K562 (cell line): ENCODE data around the gene IFTAP. TPM values are rescaled to one million over a fixed set of nuclear protein-coding genes. Genes with fewer than 3 reads are reported as not detected.

ENCODE experiments used
- ATAC-seq: fragments of 200-7000 bp; cut with Tn5 transposase; 3 replicates; pipeline ENCODE4 v1.9.1; 2020; ENCODE audit warnings: moderate library complexity
- BruUV-seq: library from RNA; stranded (reverse); fragments of 400-500 nt; replicated peaks from 2 replicates; lab custom pipeline; 2021; lab: Mats Ljungman, UMichigan
- CTCF ChIA-PET: fragments of 300-600 bp; formaldehyde crosslinking; extraction: SDS; loops from one replicate; lab custom pipeline; 2021; ENCODE audit warnings: low intra/inter-chr PET ratio; lab: Yijun Ruan, JAX
- POLR2A ChIA-PET: fragments of 300-600, 350-650 bp; sonication (Branson Sonifier 250); formaldehyde crosslinking; extraction: SDS; loops from one replicate; lab custom pipeline; 2021; ENCODE audit warnings: antibody characterized with exemption, inconsistent platforms; lab: Yijun Ruan, JAX
- DNase-seq, 4 experiments: peaks; one replicate each; pipeline versions ENCODE4 v3.0.0 to v3.0.0-alpha.2; 2011 to 2018; ENCODE audit warnings: low spot score in 3 of 4, mixed read lengths in 3 of 4; ENCODE audit errors: extremely low read depth in 1 of 4
- FAIRE-seq: peaks from 2 replicates; lab custom pipeline; 2011; peaks lifted over from hg19 to GRCh38; lab: Jason Lieb, UNC
- H2AFZ ChIP-seq: 2 replicates; pipeline ENCODE4 v1.6.0; 2011; ENCODE audit warnings: low read depth, low read length, control low read depth, inconsistent platforms
- H3K27ac ChIP-seq: fragments of 200-600 bp; 3 replicates; pipeline ENCODE4 v1.8.0; 2011; ENCODE audit warnings: low read depth, mild to moderate bottlenecking, control low read depth, inconsistent platforms, low read length, moderate library complexity, mixed read lengths; ENCODE audit errors: extremely low read depth
- H3K27me3 ChIP-seq, 2 experiments: fragments of 300-600 bp in 1 of 2; 2 replicates in 1 of 2; 3 replicates in 1 of 2; pipeline versions ENCODE4 v1.6.0 to v1.8.0; 2011; ENCODE audit warnings: inconsistent platforms in 2 of 2, low read length in 2 of 2, mild to moderate bottlenecking in 1 of 2, mixed read lengths in 1 of 2, moderate library complexity in 1 of 2; ENCODE audit not compliant: control insufficient read depth in 2 of 2, insufficient read depth in 2 of 2
- H3K36me3 ChIP-seq: fragments of 300-600 bp; 3 replicates; pipeline ENCODE4 v1.8.0; 2011; ENCODE audit warnings: mild to moderate bottlenecking, low read length, inconsistent platforms; ENCODE audit not compliant: control insufficient read depth, insufficient read depth
- H3K4me1 ChIP-seq, 2 experiments: fragments of 200-600 bp in 1 of 2; replicated peaks in 1 of 2; 2 replicates in 1 of 2; 3 replicates in 1 of 2; pipeline versions ENCODE4 v1.5.1 to v1.8.0; 2011; ENCODE audit warnings: inconsistent platforms in 2 of 2, low read length in 2 of 2, mild to moderate bottlenecking in 1 of 2, mixed read lengths in 1 of 2, moderate library complexity in 1 of 2; ENCODE audit not compliant: control insufficient read depth in 2 of 2, insufficient read depth in 2 of 2
- H3K4me2 ChIP-seq: 2 replicates; pipeline ENCODE4 v1.6.1; 2011; ENCODE audit warnings: low read length, control low read depth, inconsistent platforms, mixed read lengths; ENCODE audit not compliant: insufficient read depth
- H3K4me3 ChIP-seq: fragments of 200-600 bp; sonication (generic), shearing (Covaris generic); 2 replicates; pipeline ENCODE4 v1.5.1; 2016; ENCODE audit warnings: control low read depth, inconsistent platforms
- H3K79me2 ChIP-seq: fragments of 200-600 bp; 3 replicates; pipeline ENCODE4 v1.8.0; 2011; ENCODE audit warnings: low read length, inconsistent platforms; ENCODE audit not compliant: control insufficient read depth, insufficient read depth
- H3K9ac ChIP-seq, 2 experiments: 2 replicates each; pipeline versions ENCODE4 v1.6.0 to v1.6.1; 2011; ENCODE audit warnings: low read depth in 2 of 2, low read length in 2 of 2, control low read depth in 1 of 2, inconsistent platforms in 1 of 2, mild to moderate bottlenecking in 1 of 2, mixed read lengths in 1 of 2; ENCODE audit not compliant: insufficient read depth in 1 of 2
- H3K9me1 ChIP-seq: one replicate; pipeline ENCODE4 v1.6.0; 2011; ENCODE audit warnings: inconsistent platforms, mild to moderate bottlenecking, low read length, moderate library complexity; ENCODE audit not compliant: control insufficient read depth, insufficient read depth
- H3K9me3 ChIP-seq: replicated peaks from 2 replicates; pipeline ENCODE4 v1.5.1; 2011; ENCODE audit warnings: low read depth, low read length, inconsistent platforms; ENCODE audit not compliant: control insufficient read depth, insufficient read depth
- H4K20me1 ChIP-seq: replicated peaks from 2 replicates; pipeline ENCODE4 v1.6.1; 2011; ENCODE audit warnings: low read length, inconsistent platforms, mixed read lengths; ENCODE audit not compliant: control insufficient read depth, insufficient read depth
- ADNP ChIP-seq: fragments of 200-800 bp; sonication (Bioruptor generic); IDR thresholded peaks from 2 replicates; pipeline ENCODE4 v1.6.1; 2016; ENCODE audit warnings: missing genetic modification characterization, missing compliant biosample characterization
- ARID1B ChIP-seq: fragments of 450-650 bp; IDR thresholded peaks from 2 replicates; pipeline ENCODE4 v1.6.1; 2016; ENCODE audit warnings: antibody characterized with exemption, mild to moderate bottlenecking, inconsistent platforms
- ATF1 ChIP-seq, 2 experiments: fragments of 450-650 bp in 1 of 2; IDR thresholded peaks; 2 replicates each; pipeline ENCODE4 v1.6.1; 2016; ENCODE audit warnings: missing compliant biosample characterization in 1 of 2, missing genetic modification characterization in 1 of 2
- CBX5 ChIP-seq: IDR thresholded peaks from 2 replicates; pipeline ENCODE4 v1.6.1; 2014; ENCODE audit warnings: low read depth, borderline replicate concordance
- DIDO1 ChIP-seq: fragments of 450-650 bp; IDR thresholded peaks from 2 replicates; pipeline ENCODE4 v1.6.1; 2016; ENCODE audit warnings: low read depth, missing biosample characterization, missing genetic modification characterization
- EP300 ChIP-seq: IDR thresholded peaks from 2 replicates; pipeline ENCODE4 v1.6.1; 2012; ENCODE audit warnings: low read length, improper control_type of control experiment
- ERF ChIP-seq: fragments of 450-650 bp; formaldehyde crosslinking; IDR thresholded peaks from 2 replicates; pipeline ENCODE4 v1.4.0; 2020; ENCODE audit warnings: mild to moderate bottlenecking, mixed read lengths
- GTF2A2 ChIP-seq: IDR thresholded peaks from 2 replicates; pipeline ENCODE4 v1.6.1; 2016; ENCODE audit warnings: mild to moderate bottlenecking, missing genetic modification characterization, missing compliant biosample characterization
- HNRNPLL ChIP-seq: fragments of 200-400 bp; formaldehyde crosslinking; IDR thresholded peaks from 2 replicates; pipeline ENCODE4 v1.6.1; 2017; ENCODE audit warnings: low read length, low read depth, mild to moderate bottlenecking; ENCODE audit not compliant: poor library complexity, severe bottlenecking
- MIER1 ChIP-seq: fragments of 450-650 bp; IDR thresholded peaks from 2 replicates; pipeline ENCODE4 v1.6.1; 2016; ENCODE audit warnings: antibody characterized with exemption, mild to moderate bottlenecking, low read depth
- NCOA6 ChIP-seq: fragments of 450-650 bp; IDR thresholded peaks from 2 replicates; pipeline ENCODE4 v1.6.1; 2017; ENCODE audit warnings: mild to moderate bottlenecking
- RBM14 ChIP-seq: fragments of 200-400 bp; formaldehyde crosslinking; IDR thresholded peaks from 2 replicates; pipeline ENCODE4 v1.6.1; 2018; ENCODE audit warnings: low read depth, mild to moderate bottlenecking, low read length, moderate library complexity, borderline replicate concordance; ENCODE audit not compliant: insufficient read depth
- RBM17 ChIP-seq: fragments of 200-400 bp; formaldehyde crosslinking; IDR thresholded peaks from 2 replicates; pipeline ENCODE4 v1.6.1; 2017; ENCODE audit warnings: low read depth, mild to moderate bottlenecking, low read length, borderline replicate concordance
- RCOR1 ChIP-seq, 2 experiments: IDR thresholded peaks; 2 replicates each; pipeline ENCODE4 v1.6.1; 2012; ENCODE audit warnings: low read depth in 2 of 2, low read length in 2 of 2, borderline replicate concordance in 1 of 2, improper control_type of control experiment in 1 of 2
- SMC3 ChIP-seq: conservative IDR thresholded peaks from 2 replicates; pipeline ENCODE4 v1.6.1; 2011; ENCODE audit warnings: low read depth, low read length, improper control_type of control experiment; ENCODE audit not compliant: insufficient read depth
- SOX6 ChIP-seq: fragments of 450-650 bp; IDR thresholded peaks from 2 replicates; pipeline ENCODE4 v1.6.1; 2014; ENCODE audit warnings: mild to moderate bottlenecking
- SRF ChIP-seq, 2 experiments: fragments of 250-450, 450-650 bp in 1 of 2; sonication (Bioruptor Pico) in 1 of 2; sonication (generic) in 1 of 2; formaldehyde crosslinking; IDR thresholded peaks; 2 replicates each; pipeline versions ENCODE4 v1.5.0 to v1.5.1; 2020 to 2022; ENCODE audit warnings: mild to moderate bottlenecking in 1 of 2, missing genetic modification reagents in 1 of 2
- TCFL5 ChIP-seq: fragments of 250-450 bp; sonication (Bioruptor Pico); conservative IDR thresholded peaks from 2 replicates; pipeline ENCODE4 v1.6.1; 2021; ENCODE audit warnings: mild to moderate bottlenecking, moderate library complexity, matching md5 sums
- ZNF512 ChIP-seq: IDR thresholded peaks from 2 replicates; pipeline ENCODE4 v1.6.1; 2016; ENCODE audit warnings: missing genetic modification characterization, missing compliant biosample characterization
- WGBS: fragments of 100-300 bp; shearing (Covaris generic); methylation state at CpG from one replicate; pipeline ENCODE4 v1.1.6; 2016; ENCODE audit warnings: low coverage, mixed read lengths; ENCODE audit not compliant: insufficient coverage; ENCODE audit errors: missing lambda C conversion rate; 5-methylcytosine and 5-hydroxymethylcytosine counted together
- in situ Hi-C: fragments of 300-500 bp; cut with MboI; formaldehyde crosslinking; loops from 4 replicates; pipeline ENCODE4 v1.15.0; 2018; ENCODE audit warnings: inconsistent platforms, mixed read lengths
- intact Hi-C: fragments of 100-400 bp; cut with micrococcal nuclease; formaldehyde crosslinking; loops from 2 replicates; pipeline ENCODE4 v1.14.2; 2022
- polyA plus RNA-seq, 8 experiments: library from polyadenylated mRNA; depleted of rRNA in 4 of 8; stranded (reverse) in 5 of 8; unstranded in 3 of 8; fragments of >200 nt; fragmentation: Nextera tagmentation in 2 of 8; fragmentation: Illumina TruSeq in 1 of 8; extraction: Ambion mirVana in 2 of 8; extraction: Trizol in 1 of 8; gene quantifications; 2 replicates each; pipeline versions ENCODE4 v1.2.1 to v1.2.3, GENCODE V29; 2011 to 2014; ENCODE audit warnings: inconsistent platforms in 1 of 8, missing spikeins in 1 of 8
- total RNA-seq, 7 experiments: library from RNA; depleted of rRNA in 6 of 7; stranded (reverse); fragments of >200 nt in 6 of 7; fragmentation: Illumina TruSeq in 2 of 7; extraction: Trizol in 2 of 7; gene quantifications; 2 replicates each; pipeline versions ENCODE4 v1.2.1 to v1.2.3, GENCODE V29; 2011 to 2021; ENCODE audit warnings: low replicate concordance in 1 of 7

Gene IFTAP
- total and polyA plus RNA-seq, 9 of the 15 experiments (the other 6 are each of a cell fraction or from before 2014, with no cell fraction given) = 9.2 to 30.0 (median 17.0) TPM

- 13% methylated on average over 6 of the region's 6 CpGs for WGBS
- Histone ChIP-seq H3K9ac (no peak overlapping the region), H3K36me3 (no peaks in the 10 kb centered on the region), H3K9me1 (no peaks in the 10 kb centered on the region), H3K27me3 (no peaks in the 10 kb centered on the region), H3K27ac (no peak overlapping the region), H4K20me1 (no peaks in the 10 kb centered on the region), H2AFZ (no peak overlapping the region), H3K4me2 (peak overlapping the region; percentile 13; the same call in 1 of the 2 replicates), H3K4me3 (no peak overlapping the region), H3K79me2 (no peaks in the 10 kb centered on the region), H3K9me3 (no peaks in the 10 kb centered on the region), H3K4me1 (peaks cover 0 to 17% of the 10 kb centered on the region in 2 experiments; a peak in 2 of 5 replicates)
- DNase-seq (peak in 1 of 4 experiments; percentile 28), FAIRE-seq (no peak), ATAC-seq (no peak)
- intact Hi-C loops (no loop called here), in situ Hi-C loops (no loop called here)
- ChIA-PET POLR2A (interaction anchor here (0.8 to 1.7 kb wide), 2 partner anchors 9 to 53 kb away, joined by 4 to 5 read pairs; no protein-coding TSS in a partner anchor), CTCF (no interaction called here)
- no TSS peak for BruUV-seq
- TF ChIP-seq HNRNPLL (no peak), MIER1 (no peak), ADNP (peak; percentile 15; the same call in 1 of the 2 replicates), DIDO1 (tag) (no peak; the same call in 1 of the 2 replicates), RBM14 (no peak), SRF (CRISPR knock-in tag; IDR thresholded peaks at IDR 0.05) (no peak), ATF1 (CRISPR knock-in tag; IDR thresholded peaks at IDR 0.05) (no peak), ATF1 (tag; IDR thresholded peaks at IDR 0.05) (peak; percentile 45; the same call in 1 of the 2 replicates), CBX5 (no peak), RCOR1 (IDR thresholded peaks at IDR 0.05; ENCODE audit: borderline replicate concordance in 1 of 2, low read depth in 2 of 2, low read length in 2 of 2) (0 out of 4 replicates have a peak, but pooled peaks of 1 of the 2 experiments have one; percentile 18), RBM17 (no peak), NCOA6 (no peak), SOX6 (peak; percentile 58; the same call in 1 of the 2 replicates), ZNF512 (tag) (no peak), ARID1B (peak; percentile 59; the same call in 1 of the 2 replicates), ERF (CRISPR knock-in tag) (no peak), EP300 (peak; percentile 65), GTF2A2 (tag) (no peak), SMC3 (no peak), TCFL5 (CRISPR knock-in tag) (no peak)
Measured at GRCh38 chr11:36617543-36618362, 23.5 kb downstream of the IFTAP start.
